Stimulated activated CD8-positive, alpha-beta memory T cell treated with anti-CD3 and anti-CD28 coated beads, Interleukin-2, amount 100 ng/mL, for 1 hour (primary cell): ENCODE data around the gene RPL13A.
"Not testable (repeated sequence)": the region's sequence is repeated elsewhere in the genome, so short reads cannot be mapped to it uniquely, and the experiment has no call there.

Experiments used
- DNase-seq, 2 donors: peaks; one replicate each; pipeline ENCODE4 v3.0.0-alpha.2; 2020; ENCODE audit warnings: low read depth in 2 of 2

RPL13A gene

DNA sequence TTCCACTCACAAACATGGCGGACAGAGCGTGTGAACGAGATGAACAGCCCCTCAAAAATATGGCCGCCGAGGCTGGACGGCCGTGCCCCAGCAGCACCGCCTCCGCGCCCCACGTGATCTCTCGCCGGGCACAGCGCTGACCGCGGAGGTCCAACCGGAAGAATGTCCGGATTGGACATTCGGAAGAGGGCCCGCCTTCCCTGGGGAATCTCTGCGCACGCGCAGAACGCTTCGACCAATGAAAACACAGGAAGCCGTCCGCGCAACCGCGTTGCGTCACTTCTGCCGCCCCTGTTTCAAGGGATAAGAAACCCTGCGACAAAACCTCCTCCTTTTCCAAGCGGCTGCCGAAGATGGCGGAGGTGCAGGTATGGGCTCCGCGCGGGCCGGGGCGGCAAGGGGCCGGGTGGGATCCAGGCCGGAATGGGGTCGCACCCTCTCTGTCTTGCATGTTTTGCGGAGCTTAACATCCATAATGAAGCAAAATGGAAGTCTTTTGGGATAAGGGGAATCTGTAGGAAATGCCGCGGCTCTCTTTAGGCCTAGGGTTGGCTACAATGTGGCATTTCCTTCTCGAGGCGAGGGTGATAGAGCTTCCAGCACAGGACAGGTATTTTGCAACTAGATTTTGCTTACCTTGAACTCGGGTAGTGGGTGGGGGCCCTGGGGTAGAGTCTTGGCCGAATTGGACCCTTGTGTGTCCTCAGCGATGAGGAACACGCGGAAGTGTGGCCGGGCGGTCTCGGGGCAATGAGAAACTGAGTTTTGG, at the start of gene RPL13A:
Gene RPL13A, plus strand, starts transcription at position 332 of the 769 bp plus-strand sequence. Its CDS starts 22 bp downstream, at position 354.
- DNase-seq = peak; percentile 99

DNA sequence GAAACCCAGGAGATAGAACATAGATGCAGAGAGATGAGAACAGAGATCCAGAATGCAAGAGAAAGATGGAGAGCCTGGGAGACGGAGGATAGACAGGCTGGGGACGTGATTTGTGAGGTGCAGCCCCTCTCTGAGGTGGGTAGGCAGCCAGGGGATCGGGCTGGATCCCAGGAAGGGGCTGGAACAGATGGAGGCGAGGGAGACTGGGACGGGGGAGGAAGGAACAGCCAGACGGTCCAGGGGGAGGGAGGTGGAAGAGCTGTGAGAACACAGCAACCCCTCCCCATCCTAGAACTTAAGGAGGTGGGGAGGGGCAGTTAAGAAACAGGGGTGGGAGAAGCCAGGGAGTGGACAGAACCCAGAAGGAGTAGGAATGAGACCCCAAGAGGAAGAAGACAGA, 49.1 kb upstream of the RPL13A start:
- no peak for DNase-seq

DNA sequence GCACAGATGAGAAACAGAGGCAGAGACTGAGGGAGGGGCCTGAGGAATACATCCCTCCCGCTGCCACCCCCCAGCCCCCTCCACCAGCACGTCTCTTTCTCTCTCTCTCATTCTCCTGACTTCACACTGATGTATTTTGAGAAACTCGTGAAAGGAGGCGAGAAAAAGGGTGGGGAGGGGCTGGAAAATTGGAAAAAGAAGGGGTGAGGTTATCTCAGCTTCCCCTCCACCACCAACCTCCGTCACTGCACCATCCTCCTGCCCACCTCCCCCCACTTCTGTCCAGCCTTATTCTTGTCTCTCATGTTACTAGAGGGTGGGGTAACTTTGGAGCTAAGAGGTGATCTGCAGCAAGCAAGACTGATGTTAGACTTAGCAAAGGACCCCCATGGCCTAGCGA, 47.6 kb upstream of the RPL13A start:
- DNase-seq = no peak

DNA sequence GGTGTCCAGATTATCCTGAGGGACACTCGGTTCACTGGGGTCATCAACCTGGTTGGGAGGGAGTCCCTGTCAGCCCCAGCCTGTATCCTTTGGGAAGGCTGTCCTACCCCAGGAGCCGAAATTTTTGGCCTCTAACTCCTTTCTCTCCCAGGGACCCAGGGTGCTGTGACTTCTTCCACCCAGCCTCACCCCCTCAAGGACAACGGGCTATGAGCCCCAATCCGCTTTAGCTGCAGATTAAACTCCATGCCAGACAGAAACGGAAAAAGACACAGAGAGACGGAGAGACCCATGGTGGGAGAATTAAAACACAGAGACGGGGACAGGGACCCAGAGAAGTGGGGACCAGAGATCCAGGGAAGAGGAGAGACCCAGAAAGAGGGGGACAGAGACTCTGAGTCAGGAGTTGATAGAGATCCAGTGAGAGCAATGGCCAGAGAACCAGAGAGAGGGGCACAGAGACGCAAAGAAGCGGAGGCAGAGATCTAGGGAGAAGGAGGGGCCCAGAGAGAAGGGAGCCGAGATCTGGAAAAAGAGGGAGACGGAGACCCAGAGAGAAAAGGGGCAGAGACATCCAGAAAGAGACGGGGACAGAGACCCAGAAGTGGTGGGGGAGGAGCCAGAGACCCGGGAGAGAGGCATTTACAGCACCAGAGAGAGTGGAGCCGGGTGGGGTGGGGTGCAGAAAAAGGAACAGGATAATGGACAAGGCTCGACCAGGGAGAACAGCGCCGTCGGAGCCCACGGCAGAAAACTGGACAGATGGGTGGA, 46.8 kb upstream of the RPL13A start:
- DNase-seq = no peak

DNA sequence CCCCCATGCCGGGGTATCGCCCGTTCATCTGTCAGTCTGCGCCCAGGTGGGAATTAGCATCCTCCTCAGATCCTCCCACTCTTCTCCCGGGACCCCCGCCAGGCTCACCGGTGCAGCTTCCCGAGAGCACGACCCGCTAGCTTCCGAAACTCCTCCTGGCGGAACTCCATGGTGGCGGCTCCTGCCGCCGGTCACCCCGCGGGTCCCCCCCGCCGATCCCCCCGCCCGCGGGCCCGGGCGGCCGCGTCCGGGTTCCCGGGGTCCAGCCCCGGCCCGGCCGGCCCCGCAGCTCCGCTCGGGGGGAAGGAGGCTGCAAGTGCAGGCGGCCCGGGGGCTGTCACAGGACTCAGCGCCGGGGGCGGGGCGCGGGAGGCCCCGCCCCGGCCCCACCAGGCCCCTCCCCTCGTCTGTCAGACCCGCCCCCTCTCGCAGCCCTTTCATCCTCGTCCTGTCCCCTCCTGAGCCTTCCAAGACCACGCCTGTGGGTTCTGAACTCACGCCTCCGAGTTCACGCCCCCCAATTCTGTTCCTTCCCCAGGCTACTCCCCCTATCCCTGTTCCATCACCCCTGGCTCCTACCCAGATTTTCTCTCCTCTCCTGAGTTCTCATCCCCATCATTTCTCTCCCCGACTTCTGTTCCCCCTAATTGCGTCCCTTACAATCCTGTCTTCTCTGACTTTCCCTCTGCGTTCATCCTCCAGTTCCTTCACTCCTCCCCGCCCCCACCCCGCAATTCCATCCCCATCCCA, 46.0 kb upstream of the RPL13A start, which contains the start of gene SLC17A7:
Gene SLC17A7, minus strand, starts transcription at position 318 of the 750 bp plus-strand sequence. Its CDS starts 148 bp downstream, at position 170.
- no peak for DNase-seq

DNA sequence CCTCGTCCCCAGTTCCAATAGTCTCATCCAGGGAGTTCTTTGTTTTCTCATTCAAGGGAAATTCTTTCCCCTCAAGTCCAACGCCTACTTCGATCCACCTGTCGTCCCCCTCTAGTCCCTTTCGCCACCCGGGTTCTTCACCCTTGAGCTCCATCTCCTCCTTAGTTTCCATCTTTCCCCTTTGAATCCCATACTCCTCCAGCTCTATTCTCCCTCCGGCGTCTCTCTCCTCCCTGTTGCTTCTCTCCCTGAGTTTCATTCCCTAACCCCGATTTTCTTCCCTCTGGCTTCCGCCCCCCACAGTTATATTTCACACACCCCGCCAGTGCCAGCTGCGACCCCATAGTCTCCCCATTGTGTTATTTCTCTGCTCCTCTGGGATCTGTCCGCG, 45.5 kb upstream of the RPL13A start:
- no peak for DNase-seq

DNA sequence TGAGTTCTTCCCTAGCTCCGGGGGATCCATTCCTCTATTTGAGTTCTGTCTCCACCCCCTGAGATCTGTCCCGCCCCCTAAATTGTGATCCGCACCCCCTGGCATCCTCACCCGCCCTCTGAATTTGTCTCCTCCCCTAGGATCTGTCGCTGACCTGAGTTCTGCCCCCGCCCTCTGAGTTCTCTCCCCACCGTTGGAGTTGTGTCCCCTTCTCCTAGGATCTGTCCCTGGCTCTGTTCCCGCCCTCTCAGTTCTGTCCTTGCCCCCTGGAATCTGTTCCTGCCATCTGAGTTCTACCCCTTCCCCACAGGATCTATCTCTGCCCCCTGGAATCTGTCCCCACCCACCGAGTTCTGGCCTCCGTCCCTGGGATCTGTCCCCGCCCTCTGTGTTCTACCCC, 45.1 kb upstream of the RPL13A start:
- no peak for DNase-seq

DNA sequence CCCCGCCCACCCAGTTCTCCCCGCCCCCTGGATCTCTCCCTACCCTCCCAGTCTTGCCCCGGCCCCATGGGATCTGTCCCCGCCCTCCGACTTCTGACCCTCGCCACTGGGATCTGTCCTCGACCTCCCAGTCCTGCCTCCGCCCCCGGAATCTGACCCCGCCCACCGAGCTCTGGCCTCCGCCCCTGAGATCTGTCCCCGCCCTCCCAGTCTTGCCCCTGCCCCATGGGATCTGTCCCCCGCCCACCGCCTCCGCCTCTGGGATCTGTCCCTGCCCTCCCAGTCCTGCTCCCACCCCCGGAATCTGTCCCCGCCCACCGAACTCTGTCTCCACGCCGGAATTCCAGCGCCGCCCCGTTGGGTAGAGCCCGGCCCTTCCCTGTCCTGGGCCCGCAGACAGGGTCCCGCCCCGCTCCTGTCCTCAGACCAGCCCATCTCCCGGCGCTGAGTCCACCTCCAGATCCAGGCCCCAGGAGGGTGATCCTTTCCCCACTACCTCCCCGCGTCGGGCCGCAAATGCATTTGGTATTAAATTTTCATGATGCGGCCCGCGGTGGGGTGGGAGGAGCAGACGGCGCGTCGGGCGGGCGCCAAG, 44.5 kb upstream of the RPL13A start:
- no peak for DNase-seq

DNA sequence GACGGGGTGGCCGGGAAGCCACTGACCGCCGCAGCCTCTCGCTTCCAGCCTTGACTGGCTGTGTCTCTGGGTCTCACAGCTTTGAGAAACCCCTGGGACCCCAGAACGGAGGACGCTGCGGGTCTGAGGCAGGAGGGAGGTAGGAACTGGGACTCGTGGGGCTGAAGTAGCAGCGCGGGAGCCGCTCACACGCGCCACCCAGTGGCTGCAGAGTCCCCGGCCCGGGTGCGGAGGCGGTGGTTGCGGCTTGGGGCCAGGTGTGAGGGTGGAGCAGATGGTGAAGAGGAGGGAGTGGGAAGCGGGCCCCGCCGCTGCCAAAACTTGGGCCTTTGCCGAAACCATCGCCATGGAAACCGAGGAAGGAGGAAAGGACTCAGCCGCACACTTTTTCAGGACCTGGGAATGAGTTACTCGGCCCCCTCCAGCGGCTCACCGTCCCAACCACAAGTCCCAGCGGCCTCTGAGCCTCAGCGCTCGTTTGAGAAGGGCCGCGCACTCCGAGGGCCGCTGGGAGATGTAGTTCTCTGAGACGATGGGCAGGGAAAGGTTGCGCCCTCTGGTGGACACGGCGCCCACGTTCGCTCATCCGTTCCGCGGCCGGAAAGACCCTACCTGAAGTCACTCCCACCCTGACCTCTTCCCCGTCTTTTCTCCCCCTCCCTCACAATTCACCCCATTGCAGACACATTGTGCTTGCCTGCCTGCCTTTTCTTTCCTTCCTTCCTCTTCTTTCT, 43.9 kb upstream of the RPL13A start:
- DNase-seq = peak; percentile 84 to 85

DNA sequence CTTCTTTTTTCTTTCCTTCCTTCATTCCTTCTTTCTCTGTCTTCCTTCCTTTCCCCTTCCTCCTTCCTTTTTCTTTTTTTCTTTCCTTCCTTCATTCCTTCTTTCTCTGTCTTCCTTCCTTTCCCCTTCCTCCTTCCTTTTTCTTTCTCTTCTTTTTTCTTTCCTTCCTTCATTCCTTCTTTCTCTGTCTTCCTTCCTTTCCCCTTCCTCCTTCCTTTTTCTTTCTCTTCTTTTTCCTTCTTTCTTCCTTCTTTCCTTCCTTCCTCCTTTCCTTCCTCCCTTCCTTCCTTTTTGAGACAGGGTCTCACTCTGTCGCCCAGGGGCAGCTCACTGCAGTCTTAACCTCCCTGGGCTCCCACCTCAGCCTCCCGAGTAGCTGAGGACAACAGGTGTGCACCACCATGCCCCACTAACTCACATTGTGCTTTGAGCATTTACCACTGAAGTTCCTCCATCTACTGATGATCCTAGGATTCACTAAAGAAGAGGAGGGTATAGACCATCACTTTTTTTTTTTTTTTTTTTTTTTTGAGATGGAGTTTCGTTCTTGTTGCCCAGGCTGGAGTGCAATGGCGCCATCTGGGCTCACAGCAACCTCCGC, 43.2 kb upstream of the RPL13A start:
- DNase-seq = not testable (repeated sequence)

DNA sequence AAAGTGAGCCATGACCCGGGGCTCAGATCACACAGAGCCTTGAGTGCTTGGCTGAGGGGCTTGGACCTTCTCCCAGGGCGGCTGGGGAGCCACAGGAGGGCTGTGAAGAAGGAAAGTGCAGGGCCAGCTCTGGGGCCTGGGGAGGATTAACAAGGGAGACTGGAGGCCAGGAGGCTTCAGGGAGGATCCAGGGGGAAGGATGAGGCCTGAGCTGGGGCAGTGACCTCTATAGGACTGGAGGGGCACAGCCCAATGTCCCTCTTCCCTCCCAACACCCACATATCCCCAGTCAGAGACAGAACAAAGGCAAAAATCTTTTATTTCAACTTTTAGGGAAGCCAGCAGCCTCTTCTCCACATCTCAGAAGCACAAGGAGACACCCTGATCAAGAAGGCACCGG, 41.4 kb upstream of the RPL13A start:
- DNase-seq = no peak

DNA sequence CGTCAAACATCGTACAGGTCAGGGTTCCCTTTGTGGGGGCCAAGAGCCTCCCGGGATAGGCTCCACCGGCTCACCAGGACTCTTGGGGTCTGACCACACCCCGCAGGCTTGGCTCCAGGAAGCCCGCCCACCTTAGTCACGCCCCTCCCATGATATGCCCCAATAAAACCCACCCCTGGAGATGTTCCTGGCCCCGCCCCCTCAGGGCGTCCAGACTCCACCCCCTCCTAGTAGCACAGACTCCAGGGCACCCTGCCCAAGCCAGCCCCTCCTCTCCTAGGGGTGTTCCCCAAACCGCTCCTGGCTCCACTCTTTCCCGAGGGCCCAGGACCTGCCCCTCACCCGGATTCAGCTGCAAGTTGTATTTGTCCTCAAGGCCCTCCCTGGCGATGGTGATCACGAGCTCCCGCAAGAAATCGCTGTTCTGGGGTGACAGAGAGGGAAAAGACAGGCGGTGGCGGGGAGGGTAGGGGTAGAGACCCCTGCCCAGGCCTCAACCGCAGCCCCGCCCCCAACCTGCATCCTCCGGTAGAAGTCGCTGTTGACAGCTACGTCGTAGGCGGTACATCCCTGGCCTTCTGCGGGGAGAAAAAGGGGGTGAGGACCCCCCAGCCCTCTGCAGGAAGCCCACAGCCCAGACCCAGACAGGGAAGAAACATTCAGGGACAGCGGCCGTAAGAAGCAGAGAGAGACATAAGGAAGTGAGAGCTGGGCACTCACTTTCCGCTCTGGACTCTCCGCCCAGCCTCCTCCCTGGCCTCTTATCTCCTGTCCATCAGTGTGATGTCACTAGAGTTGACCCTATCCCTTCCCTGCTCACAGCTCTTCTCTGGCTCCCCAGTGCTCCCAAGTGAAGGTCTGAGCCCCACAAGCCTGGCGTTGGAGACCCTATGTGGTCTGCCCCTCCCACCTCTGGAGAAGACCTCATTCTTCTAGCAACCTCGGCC, 39.6 kb upstream of the RPL13A start:
- no peak for DNase-seq

DNA sequence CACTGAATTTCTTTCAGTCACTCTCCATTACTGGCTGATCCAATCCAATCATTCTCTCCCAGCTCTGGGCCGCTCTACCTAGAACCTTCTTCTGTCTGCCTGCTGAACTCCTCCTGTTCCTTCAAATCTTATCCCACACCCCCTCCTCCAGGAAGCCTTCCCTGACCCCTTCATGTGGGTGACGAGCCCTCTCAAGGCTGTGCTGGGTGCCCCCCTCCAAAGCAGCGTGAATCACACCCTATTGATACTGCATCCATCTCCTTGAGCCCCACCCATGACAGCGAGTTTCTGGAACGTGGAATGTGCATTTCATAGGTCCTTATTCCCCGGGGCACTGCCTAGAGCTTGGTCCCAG, 39.0 kb upstream of the RPL13A start:
- no peak for DNase-seq

DNA sequence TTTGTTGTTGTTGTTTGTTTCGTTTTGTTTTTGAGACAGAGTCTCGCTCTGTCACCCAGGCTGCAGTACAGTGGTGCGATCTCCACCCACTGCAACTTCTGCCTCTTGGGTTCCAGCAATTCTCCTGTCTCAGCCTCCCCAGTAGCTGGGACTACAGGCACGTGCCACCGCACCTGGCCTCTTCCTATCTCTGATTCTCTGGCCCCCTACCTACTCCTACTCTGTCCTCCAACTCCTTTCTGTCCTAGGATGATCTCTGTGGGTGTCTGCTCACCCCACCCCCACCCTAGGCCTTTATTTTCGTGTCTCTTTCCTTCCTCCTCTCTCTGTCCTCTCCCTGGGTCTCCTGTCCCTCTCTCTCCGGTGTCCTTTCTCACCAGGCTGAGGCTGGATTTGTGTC, 37.0 kb upstream of the RPL13A start:
- no peak for DNase-seq

DNA sequence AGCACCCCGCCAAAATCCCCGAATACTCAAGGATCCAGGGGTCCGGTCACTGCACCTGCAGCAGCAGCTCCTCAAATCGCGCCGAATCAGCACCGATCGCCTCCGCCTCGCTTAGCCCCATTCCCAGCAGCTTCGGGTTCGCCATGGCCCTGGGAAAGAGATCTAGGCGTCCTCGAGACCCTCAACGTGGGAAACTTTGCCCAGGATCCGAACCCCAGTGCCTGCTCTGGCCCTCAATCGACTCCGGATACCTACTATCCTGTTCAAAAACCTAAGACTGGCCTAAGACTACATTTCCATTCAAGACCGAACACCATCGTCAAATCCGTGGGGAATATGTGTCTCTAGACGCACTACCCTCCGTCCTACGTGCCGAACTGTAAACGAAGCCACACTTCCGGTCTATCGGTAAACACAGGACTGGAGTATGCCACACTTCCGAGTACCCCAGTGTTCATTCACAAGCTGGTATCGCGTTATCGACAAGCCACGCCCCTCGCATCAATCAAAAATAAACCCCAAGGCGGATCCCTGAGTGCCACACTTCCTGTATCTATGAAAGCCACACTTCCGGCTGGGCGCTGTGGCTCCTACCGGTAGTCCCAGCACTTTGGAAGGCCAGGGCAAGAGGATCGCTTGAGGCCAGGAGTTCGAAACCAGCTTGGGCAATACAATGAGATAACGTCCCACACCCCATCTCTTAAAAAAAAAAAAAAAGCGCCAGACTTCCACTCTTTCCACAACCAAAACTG, 35.8 kb upstream of the RPL13A start, which contains the start of gene PIH1D1:
Gene PIH1D1, minus strand, starts transcription at position 385 of the 752 bp plus-strand sequence. Its CDS starts 240 bp downstream, at position 145.
- DNase-seq = peak; percentile 86 to 87

DNA sequence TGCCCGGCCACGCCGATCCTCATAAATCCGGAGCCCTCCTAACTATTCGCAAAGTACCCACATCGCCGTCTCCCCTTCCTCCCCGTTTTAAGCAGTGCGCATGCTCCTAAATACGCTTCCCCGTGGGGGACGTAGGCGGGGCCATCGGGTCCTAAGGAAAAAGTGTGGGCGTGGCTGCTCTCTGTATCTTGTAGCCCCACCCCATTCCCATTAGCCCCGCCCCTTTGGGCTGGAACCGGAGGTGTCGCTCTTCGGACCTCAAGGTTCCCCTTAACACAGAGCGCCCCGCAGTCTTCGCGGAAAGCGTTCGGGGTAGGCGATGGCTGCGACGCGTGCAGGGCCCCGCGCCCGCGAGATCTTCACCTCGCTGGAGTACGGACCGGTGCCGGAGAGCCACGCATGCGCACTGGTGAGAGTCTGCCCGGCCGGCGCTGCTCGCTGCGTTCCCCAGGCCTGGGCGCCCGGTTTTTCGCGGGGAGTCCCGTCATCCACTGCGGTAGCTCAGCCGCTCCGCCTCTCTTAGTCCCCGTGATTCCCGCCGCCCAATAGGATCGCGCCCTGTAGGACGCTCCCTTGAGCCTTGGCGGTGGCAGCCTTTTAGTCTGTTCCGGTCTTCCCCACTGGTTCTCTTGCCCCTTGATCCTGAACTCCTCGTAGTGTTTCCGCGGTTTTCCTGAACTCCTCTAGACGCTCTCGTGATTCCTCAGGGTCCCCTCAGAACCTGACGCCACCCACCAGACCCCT, 34.2 kb upstream of the RPL13A start, which contains the start of gene ALDH16A1:
Gene ALDH16A1, plus strand, starts transcription at position 213 of the 744 bp plus-strand sequence. Its CDS starts 107 bp downstream, at position 320.
- peak; percentile 96 for DNase-seq

DNA sequence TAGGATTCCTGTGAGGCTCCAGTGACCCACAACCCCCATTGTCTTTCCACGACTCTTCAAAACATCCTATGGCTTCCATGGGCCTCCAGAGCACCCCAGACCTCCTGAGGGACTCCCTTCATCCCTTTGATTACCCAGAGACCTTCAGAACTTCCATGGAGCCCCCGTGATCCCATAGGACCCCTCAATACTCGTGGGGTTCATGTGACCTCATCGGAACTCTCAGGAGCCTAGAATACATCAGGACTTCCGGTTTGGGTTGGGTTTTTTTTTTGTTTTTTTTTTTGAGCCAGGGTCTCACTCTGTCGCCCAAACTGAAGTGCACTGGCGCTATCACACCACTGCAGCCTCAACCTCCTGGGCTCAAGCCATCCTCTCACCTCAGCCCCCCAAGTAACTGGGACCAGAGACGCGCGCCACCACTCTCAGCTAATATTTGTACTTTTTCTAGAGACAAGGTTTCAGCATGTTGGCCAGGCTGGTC, 33.6 kb upstream of the RPL13A start:
- DNase-seq = no peak

DNA sequence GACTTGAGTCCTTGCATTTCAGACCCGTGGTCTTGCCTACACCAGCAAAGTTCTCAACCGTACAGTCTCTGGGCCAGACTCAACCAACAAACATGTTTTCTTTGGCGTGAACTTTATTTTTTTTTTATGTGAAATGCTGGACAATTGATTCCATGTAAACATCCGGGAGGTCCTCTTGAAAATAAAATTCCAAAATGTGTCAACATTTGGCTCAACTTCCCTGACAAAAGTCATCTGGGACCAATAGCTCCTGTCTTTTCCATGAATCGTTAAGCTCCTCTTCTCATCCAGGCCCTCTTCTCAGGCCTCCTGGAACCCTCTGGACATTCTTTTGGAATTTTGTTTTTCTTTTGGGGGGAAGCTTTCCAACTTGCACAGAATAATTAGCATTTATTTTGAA, 31.6 kb upstream of the RPL13A start:
- DNase-seq = no peak
